ENCODE data around the gene GNB1L.

DNA sequence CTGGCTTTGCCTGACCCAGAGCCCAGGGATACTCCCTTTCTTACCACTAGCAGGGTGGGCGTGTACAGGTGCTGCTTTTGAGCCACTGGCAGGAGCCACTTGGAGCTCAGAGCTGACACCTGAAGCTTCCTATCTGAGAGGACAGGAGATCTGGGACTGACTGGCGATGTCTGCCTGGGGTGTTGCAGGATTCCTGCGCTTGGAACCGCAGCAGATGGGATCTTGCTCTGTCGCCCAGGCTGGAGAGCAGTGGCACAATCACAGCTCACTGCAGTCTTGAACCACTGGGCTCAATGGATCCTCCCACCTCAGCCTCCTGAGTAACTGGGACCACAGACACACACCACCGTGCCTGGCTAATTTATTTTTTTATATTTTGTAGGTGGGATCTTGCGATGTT, 113.6 kb downstream of the GNB1L start:
- no peak for TF ChIP-seq POLR2A (IDR thresholded peaks at IDR 0.05)
- TF ChIP-seq, protein P1, sequence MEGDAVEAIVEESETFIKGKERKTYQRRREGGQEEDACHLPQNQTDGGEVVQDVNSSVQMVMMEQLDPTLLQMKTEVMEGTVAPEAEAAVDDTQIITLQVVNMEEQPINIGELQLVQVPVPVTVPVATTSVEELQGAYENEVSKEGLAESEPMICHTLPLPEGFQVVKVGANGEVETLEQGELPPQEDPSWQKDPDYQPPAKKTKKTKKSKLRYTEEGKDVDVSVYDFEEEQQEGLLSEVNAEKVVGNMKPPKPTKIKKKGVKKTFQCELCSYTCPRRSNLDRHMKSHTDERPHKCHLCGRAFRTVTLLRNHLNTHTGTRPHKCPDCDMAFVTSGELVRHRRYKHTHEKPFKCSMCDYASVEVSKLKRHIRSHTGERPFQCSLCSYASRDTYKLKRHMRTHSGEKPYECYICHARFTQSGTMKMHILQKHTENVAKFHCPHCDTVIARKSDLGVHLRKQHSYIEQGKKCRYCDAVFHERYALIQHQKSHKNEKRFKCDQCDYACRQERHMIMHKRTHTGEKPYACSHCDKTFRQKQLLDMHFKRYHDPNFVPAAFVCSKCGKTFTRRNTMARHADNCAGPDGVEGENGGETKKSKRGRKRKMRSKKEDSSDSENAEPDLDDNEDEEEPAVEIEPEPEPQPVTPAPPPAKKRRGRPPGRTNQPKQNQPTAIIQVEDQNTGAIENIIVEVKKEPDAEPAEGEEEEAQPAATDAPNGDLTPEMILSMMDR (IDR thresholded peaks at IDR 0.05) = no peak

Data from prostate gland (tissue), 2 donors.